ENCODE results near the gene MYRIP.

- TF ChIP-seq POLR2AphosphoS5 (IDR thresholded peaks at IDR 0.05; ENCODE audit: low read depth, low read length), result no peak
- TF ChIP-seq TAF1 (IDR thresholded peaks at IDR 0.05; ENCODE audit: low read depth, low read length), result no peak
- no peak for TF ChIP-seq POLR2A (IDR thresholded peaks at IDR 0.05; ENCODE audit: low read depth, low read length)
Measured at GRCh38 chr3:39879581-39879980, 70.2 kb downstream of the MYRIP start.

All from GM12891 (cell line).